Endothelial cell of umbilical vein (primary cell): Measurements from ENCODE around the gene XPOT.

Source experiments
- EZH2 ChIP-seq: IDR thresholded peaks from 2 replicates; pipeline ENCODE4 v1.6.1; 2012; ENCODE audit warnings: borderline replicate concordance, low read depth, mild to moderate bottlenecking, moderate library complexity, low read length, inconsistent platforms; ENCODE audit not compliant: severe bottlenecking
- GATA2 ChIP-seq: IDR thresholded peaks from 2 replicates; pipeline ENCODE4 v1.7.0; 2011; ENCODE audit warnings: low read depth, mild to moderate bottlenecking, moderate library complexity, mixed read lengths, low read length; ENCODE audit not compliant: insufficient read length, insufficient read depth
- POLR2A ChIP-seq: IDR thresholded peaks from 2 replicates; pipeline ENCODE4 v1.6.1; 2012; ENCODE audit warnings: low read depth, mild to moderate bottlenecking, control low read depth, low read length
- POLR2AphosphoS5 ChIP-seq: IDR thresholded peaks from 2 replicates; pipeline ENCODE4 v1.6.1; 2012; ENCODE audit warnings: low read depth, mild to moderate bottlenecking, control low read depth, low read length, moderate library complexity; ENCODE audit not compliant: insufficient read depth
- TF ChIP-seq, protein P1 (sequence below), 2 donors: IDR thresholded peaks; 1 replicate in 1 of 2; 2 replicates in 1 of 2; pipeline ENCODE4 v1.5.1; 2011; ENCODE audit warnings: low read length in 2 of 2, mild to moderate bottlenecking in 2 of 2, moderate library complexity in 2 of 2, control low read depth in 1 of 2, inconsistent platforms in 1 of 2, low read depth in 1 of 2; ENCODE audit not compliant: insufficient read depth in 1 of 2; ENCODE audit errors: extremely low read depth in 1 of 2

DNA sequence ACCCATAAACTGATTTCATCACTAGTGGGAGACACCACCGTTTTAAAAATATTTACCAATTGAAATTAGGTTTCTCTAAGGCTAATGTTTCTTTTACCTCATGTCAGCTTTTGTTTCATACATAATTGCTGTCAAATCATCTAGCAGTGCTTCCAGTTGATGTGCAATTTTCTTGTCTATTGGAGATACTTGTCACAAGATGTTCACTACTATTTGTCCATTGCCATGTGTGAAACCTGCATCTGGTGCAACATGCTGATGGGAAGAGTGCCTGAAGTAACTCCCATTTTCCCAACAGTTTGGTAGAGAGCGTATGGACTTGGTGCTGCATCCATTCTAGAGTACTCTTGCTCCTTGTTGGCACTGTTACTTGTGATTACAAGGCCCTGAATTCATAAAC is 9.7 kb downstream of the XPOT start:
- TF ChIP-seq POLR2AphosphoS5 (no peak), POLR2A (no peak), EZH2 (no peak), GATA2 (no peak)
- TF ChIP-seq, protein P1, sequence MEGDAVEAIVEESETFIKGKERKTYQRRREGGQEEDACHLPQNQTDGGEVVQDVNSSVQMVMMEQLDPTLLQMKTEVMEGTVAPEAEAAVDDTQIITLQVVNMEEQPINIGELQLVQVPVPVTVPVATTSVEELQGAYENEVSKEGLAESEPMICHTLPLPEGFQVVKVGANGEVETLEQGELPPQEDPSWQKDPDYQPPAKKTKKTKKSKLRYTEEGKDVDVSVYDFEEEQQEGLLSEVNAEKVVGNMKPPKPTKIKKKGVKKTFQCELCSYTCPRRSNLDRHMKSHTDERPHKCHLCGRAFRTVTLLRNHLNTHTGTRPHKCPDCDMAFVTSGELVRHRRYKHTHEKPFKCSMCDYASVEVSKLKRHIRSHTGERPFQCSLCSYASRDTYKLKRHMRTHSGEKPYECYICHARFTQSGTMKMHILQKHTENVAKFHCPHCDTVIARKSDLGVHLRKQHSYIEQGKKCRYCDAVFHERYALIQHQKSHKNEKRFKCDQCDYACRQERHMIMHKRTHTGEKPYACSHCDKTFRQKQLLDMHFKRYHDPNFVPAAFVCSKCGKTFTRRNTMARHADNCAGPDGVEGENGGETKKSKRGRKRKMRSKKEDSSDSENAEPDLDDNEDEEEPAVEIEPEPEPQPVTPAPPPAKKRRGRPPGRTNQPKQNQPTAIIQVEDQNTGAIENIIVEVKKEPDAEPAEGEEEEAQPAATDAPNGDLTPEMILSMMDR (IDR thresholded peaks at IDR 0.05; ENCODE audit: extremely low read depth in 1 of 2, insufficient read depth in 1 of 2, low read depth in 1 of 2, low read length in 2 of 2), result no peak
